LNCaP clone FGC (cell line): Measurements from ENCODE around the gene TMEM223.
A peak's percentile ranks its signal among the peaks of the same experiment; 100 is the strongest.
"Not testable (repeated sequence)": the region's sequence is repeated elsewhere in the genome, so short reads cannot be mapped to it uniquely, and the experiment has no call there.

Experiments used
- DNase-seq: peaks from one replicate; pipeline ENCODE4 v3.0.0-alpha.2; 2011; ENCODE audit warnings: low read depth
- H3K4me3 ChIP-seq: 2 replicates; pipeline ENCODE4 v1.5.1; 2011; ENCODE audit warnings: mild to moderate bottlenecking, low read depth, low read length, control low read depth
- TF ChIP-seq, protein P1 (sequence below): IDR thresholded peaks from 2 replicates; pipeline ENCODE4 v1.5.1; 2012; ENCODE audit warnings: mild to moderate bottlenecking; ENCODE audit not compliant: control insufficient read depth, insufficient read depth; ENCODE audit errors: extremely low read depth

The TMEM223 gene

DNA sequence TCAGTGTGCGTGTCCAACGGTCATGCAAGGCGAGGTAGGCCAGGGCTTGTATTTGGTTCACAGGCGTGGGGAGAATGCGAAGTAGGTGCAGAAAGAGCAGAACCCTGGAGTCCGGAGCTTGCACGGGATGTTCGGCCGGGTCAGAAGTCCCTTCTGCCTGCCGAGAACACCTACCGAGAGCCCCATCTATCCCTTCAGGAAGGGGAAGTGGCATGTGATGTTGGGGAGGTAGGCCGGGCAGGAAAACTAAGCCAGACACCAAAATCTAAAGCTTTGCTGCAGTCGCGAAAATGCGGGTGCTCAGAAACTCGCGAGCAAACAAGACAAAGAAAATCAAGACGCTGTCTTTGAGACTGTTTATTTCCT is 21.0 kb downstream of the TMEM223 start:
- no peak for DNase-seq
- peak overlapping the region; percentile 75 for H3K4me3 ChIP-seq
- TF ChIP-seq, protein P1, sequence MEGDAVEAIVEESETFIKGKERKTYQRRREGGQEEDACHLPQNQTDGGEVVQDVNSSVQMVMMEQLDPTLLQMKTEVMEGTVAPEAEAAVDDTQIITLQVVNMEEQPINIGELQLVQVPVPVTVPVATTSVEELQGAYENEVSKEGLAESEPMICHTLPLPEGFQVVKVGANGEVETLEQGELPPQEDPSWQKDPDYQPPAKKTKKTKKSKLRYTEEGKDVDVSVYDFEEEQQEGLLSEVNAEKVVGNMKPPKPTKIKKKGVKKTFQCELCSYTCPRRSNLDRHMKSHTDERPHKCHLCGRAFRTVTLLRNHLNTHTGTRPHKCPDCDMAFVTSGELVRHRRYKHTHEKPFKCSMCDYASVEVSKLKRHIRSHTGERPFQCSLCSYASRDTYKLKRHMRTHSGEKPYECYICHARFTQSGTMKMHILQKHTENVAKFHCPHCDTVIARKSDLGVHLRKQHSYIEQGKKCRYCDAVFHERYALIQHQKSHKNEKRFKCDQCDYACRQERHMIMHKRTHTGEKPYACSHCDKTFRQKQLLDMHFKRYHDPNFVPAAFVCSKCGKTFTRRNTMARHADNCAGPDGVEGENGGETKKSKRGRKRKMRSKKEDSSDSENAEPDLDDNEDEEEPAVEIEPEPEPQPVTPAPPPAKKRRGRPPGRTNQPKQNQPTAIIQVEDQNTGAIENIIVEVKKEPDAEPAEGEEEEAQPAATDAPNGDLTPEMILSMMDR, result no peak

DNA sequence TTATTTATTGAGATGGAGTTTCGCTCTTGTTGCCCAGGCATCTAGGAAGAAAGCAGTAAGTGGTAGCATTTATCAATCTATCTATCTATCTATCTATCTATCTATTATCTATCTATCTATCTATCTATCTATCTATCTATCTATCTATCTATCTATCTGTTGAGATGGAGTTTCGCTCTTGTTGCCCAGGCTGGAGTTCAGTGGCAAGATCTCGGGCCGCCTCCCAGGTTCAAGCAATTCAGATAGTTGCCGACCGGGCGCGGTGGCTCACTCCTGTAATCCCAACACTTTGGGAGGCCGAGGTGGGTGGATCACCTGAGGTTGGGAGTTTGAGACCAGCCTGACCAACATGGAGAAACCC is 31.0 kb downstream of the TMEM223 start:
- H3K4me3 ChIP-seq, result peak overlapping the region; percentile 87
- DNase-seq, result not testable (repeated sequence)

DNA sequence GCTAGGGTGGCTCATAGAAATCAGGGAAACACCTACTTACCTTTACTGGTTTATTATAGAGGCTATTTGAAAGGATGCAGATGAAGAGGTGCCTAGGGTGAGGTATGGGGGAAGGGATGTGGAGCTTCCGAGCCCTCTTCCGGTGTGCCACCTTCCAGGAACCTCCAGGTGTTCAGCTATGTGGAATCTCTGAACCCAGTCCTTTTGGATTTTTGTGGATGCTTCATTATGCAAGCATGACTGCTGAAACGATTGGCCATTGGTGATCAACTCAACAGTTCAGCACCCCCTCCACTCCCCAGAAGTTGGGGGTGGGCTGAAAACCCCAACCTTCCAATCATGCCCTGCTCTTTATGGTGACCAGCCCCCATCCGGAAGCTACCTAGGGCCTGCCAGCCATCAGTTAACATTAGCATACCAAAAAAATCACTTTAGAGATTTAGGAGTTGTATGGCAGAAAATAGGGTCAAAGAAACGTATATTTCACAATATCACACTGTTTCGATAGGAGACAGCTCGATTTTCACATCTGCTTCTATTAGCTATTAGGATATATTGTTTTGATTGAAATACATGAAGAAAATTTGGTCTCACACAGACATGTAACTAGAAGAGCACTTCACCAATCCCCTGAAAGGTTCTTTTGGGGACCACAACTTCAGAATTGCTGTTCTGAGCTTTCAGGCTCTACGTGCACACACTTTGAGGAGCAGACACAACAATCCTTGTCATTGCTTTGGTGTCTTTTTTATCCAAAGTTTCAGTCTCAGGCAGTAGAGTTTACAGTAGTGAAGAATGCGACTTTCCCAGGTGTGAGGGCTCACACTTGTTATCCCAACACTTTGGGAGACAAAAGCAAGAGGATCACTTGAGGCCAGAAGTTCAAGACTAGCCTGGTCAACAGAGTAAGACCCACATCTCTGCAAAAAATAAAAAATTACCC is 33.7 kb downstream of the TMEM223 start:
- TF ChIP-seq, protein P1, result no peak
- DNase-seq, result no peak
- no peak overlapping the region for H3K4me3 ChIP-seq

DNA sequence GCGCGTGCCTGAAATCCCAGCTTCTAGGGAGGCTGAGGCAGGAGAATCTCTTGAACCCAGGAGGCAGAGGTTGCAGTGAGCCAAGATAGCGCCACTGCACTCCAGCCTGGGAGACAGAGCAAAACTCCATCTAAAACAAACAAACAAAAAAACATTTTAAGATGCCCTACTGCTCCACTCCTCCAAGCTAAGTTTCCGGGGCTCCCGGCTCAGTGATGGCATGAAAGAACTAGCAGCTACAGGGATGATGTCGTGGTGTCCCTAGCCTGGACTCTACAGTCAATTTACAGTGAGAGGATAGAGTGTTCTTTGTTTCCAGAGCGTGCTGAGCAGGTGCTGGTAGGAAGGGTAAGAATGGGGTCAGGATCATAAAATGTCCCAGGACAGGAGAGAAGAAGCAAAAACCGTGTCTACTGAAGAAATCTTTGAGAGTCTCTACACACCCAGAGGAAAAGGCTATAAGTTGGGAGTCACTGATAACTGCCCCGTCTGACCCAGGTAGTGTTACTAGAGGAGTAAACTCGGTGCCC is 36.7 kb downstream of the TMEM223 start:
- H3K4me3 ChIP-seq, result no peak overlapping the region

DNA sequence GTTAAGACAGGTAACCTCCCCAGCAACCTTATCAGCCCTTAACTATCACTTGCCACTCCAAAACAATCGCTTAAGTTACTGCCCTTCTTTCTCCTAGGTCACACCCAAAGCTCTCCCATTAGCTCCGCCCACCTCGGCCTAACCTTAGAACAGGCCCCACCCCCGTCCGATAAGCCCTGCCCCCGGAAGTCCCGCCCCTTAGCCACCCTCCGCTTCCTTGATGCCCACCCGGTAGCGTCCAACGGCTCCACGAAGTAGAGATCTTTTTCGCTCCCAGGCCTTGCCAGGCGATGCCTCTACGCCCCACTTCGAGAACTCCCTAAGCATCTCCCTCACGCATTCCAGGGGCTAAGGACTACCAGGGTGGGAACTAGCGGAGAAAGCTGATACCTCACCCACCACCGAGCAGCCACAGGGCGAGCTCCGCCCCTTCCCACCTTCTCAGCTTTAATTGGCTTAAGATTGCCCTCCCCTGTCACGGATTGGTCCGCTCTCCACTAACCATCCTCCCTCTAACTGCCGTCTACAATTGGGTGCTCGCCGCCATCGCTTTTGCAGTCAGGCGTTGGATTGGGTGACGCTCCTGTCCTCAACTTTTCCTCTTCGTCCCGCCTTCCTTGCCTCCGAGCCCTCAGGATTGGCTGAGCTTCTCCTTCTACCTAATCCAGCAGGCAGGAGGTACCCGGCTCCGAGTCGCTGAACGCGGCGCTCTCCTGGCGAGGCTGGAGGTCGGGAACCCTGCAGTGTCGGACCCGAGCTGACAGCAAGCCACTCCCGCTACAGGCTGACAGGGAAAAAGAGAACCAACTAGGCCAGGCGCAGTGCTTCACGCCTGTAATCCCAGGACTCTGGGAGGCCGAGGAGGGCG is 37.8 kb downstream of the TMEM223 start, which contains the start of gene ZBTB3:
Gene ZBTB3 (minus strand): TSS at position 425 of the 868 bp plus-strand sequence. CDS start 496 bp downstream, outside the sequence.
- peak within 1 kb of the TSS; percentile 69 for H3K4me3 ChIP-seq
- peak; percentile 100 for DNase-seq
- TF ChIP-seq, protein P1, result no peak

More for the DNA sequence above, 36.7 kb downstream of the TMEM223 start:
- TF ChIP-seq, protein P1, result no peak
- no peak for DNase-seq

DNA sequence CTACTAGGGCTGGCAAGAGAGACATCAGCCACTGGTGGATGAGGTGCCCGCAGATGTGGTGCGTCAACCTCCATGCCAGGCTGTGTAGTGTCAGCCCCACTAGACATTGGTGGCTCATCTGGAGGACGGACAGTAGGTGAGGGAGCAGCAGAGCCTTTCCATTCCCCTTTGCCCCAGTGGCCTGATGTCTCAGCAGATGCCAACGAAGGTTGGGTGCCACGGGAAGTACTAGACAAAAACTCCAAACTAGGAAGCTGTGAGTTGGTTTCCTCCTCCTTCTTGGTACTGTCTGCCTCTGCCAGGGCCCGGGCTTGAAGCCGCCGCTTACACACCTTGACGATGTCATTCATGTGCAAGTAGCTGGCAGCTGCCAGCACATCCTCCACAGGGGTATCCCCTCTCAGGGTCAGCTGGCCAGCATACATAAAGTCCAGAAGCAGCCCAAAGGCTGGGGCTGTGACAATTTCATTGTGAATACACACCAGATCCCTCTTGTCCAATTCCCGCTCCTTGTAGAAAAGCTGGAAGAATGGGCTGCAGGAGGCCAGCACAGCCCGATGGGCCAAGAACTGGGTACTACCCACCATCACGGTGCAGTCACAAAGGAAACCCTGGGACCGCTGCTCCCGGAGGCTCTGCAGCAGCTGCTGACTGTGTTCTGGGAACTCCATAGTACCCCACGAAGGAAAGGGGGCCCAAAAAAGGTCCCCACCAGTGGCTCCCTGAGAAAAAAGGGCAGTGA is 38.6 kb downstream of the TMEM223 start:
- DNase-seq, result no peak
- H3K4me3 ChIP-seq, result peak overlapping the region; percentile 69
- TF ChIP-seq, protein P1, result no peak
